Upper lobe of left lung (tissue), 6 donors: Measurements from ENCODE around the gene IL23R. TPM values are rescaled to one million over a fixed set of nuclear protein-coding genes. Genes with fewer than 3 reads are reported as not detected.
A peak's percentile ranks its signal among the peaks of the same experiment; 100 is the strongest.

Experiments
- ATAC-seq, 2 donors: fragments of 200-7000 bp; cut with Tn5 transposase; one replicate each; pipeline ENCODE4 v1.9.1; 2022; ENCODE audit warnings: mild to moderate bottlenecking in 2 of 2, moderate library complexity in 2 of 2; ENCODE audit not compliant: low FRiP score in 2 of 2
- DNase-seq, 2 donors: peaks; one replicate each; pipeline ENCODE4 v3.0.0-alpha.2; 2019 to 2020
- H3K27ac ChIP-seq, 4 donors: fragments of 200-600 bp; sonication (generic); one replicate each; pipeline ENCODE4 v1.5.1; 2016 to 2019
- H3K27me3 ChIP-seq, 4 donors: fragments of 200-600 bp; sonication (generic); one replicate each; pipeline ENCODE4 v1.5.1; 2017 to 2019
- H3K36me3 ChIP-seq, 4 donors: fragments of 200-600 bp; sonication (generic); one replicate each; pipeline ENCODE4 v1.5.1; 2016 to 2019
- H3K4me1 ChIP-seq, 4 donors: fragments of 200-600 bp; sonication (generic); one replicate each; pipeline ENCODE4 v1.5.1; 2018 to 2019
- H3K4me3 ChIP-seq, 4 donors: fragments of 200-600 bp; sonication (generic); one replicate each; pipeline ENCODE4 v1.5.1; 2017 to 2019; ENCODE audit warnings: mild to moderate bottlenecking in 2 of 4, moderate library complexity in 1 of 4
- H3K9me3 ChIP-seq, 4 donors: fragments of 200-600 bp; sonication (generic); one replicate each; pipeline ENCODE4 v1.5.1; 2018 to 2019
- EP300 ChIP-seq, 4 donors: sonication (generic); formaldehyde crosslinking; IDR thresholded peaks; one replicate each; pipeline ENCODE4 v1.5.1; 2017; ENCODE audit warnings: antibody characterized with exemption in 4 of 4, control low read depth in 2 of 4
- POLR2A ChIP-seq, 4 donors: fragments of 450-650 bp; IDR thresholded peaks; one replicate each; pipeline ENCODE4 v1.5.1; 2016 to 2017; ENCODE audit warnings: antibody characterized with exemption in 4 of 4, mild to moderate bottlenecking in 2 of 4
- POLR2AphosphoS5 ChIP-seq, 2 donors: sonication (generic); formaldehyde crosslinking; IDR thresholded peaks; one replicate each; pipeline ENCODE4 v1.5.1; 2017; ENCODE audit warnings: antibody characterized with exemption in 2 of 2
- whole genome bisulfite sequencing, 2 donors: methylation state at CpG; one replicate each; pipeline ENCODE4 v1.1.5; 2017 to 2018; 5-methylcytosine and 5-hydroxymethylcytosine counted together
- small RNA-seq, 4 donors: library from RNA; depleted of rRNA; stranded (forward); fragments of <200 nt; gene quantifications; one replicate each; pipeline ENCODE3, GENCODE V24; 2016
- total RNA-seq, 6 donors: library from RNA; depleted of rRNA in 4 of 6; stranded (reverse); fragments of >200 nt in 4 of 6; gene quantifications; one replicate each; pipeline versions ENCODE4 v1.1.0 to v1.2.1, GENCODE V29; 2016 to 2021
- TF ChIP-seq, protein P1 (sequence below), 6 experiments: fragments of 450-650 bp in 4 of 6; fragments of 200-600 bp in 2 of 6; sonication (generic) in 2 of 6; IDR thresholded peaks; one replicate each; pipeline ENCODE4 v1.5.1; 2016 to 2019; ENCODE audit warnings: antibody characterized with exemption in 6 of 6
- donor health status: DM: no; HTN: no; CAD: no; lungs with moderate emphysema.
- donor health status: DM: no; HTN: yes; CAD: no; lungs with severe emphysema.

Gene IL23R
- total RNA-seq, 6 donors from 2014 or later: 0.29 to 0.79 (median 0.37) TPM; not detected in 2

DNA sequence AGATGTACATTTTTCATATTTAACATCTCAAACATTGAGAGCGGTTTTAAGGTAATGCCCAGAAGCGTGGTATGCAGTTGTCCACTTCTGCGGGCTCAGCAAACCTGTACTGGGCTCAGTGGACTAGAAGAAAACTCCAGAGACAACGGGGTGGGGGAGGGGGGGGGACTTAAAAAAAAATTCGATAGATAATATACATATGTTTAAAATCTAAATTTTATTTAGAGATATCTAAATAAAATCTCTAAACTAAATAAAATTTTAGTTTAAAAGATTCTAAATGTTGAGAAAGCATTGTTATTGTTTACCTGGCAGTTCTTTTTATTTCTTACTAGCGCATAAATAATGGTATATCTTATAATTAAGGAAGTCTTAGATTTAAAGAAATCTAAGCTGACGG, 140.3 kb downstream of the IL23R start:
- Histone ChIP-seq H3K9me3 (no peaks in the 10 kb centered on the region), H3K36me3 (no peaks in the 10 kb centered on the region), H3K27ac (no peak overlapping the region), H3K4me3 (no peak overlapping the region), H3K27me3 (peaks cover 0 to 13% (median 0%) of the 10 kb centered on the region in 4 donors), H3K4me1 (peaks cover 4 to 14% (median 13%) of the 10 kb centered on the region in 4 donors)
- TF ChIP-seq EP300 (IDR thresholded peaks at IDR 0.05) (no peak), POLR2A (IDR thresholded peaks at IDR 0.05) (no peak), POLR2AphosphoS5 (IDR thresholded peaks at IDR 0.05) (no peak)
- TF ChIP-seq, protein P1, sequence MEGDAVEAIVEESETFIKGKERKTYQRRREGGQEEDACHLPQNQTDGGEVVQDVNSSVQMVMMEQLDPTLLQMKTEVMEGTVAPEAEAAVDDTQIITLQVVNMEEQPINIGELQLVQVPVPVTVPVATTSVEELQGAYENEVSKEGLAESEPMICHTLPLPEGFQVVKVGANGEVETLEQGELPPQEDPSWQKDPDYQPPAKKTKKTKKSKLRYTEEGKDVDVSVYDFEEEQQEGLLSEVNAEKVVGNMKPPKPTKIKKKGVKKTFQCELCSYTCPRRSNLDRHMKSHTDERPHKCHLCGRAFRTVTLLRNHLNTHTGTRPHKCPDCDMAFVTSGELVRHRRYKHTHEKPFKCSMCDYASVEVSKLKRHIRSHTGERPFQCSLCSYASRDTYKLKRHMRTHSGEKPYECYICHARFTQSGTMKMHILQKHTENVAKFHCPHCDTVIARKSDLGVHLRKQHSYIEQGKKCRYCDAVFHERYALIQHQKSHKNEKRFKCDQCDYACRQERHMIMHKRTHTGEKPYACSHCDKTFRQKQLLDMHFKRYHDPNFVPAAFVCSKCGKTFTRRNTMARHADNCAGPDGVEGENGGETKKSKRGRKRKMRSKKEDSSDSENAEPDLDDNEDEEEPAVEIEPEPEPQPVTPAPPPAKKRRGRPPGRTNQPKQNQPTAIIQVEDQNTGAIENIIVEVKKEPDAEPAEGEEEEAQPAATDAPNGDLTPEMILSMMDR (IDR thresholded peaks at IDR 0.05): no peak
- WGBS, 2 donors: 85 to 90% methylated on average over 7 of the region's 7 CpGs
- ATAC-seq: no peak
- DNase-seq: no peak

GRCh38 chr1:67307251-67308060, 141.2 kb downstream of the IL23R start, which contains the start of gene IL12RB2:
TSS of gene IL12RB2 (plus strand) at chr1:67307873. CDS start at chr1:67320369, 12,496 bp downstream.
- ATAC-seq: peak; percentile 46 to 77
- WGBS, 2 donors: 9% methylated on average over 23 to 41 of the region's 75 CpGs

GRCh38 chr1:67308136-67308535, 141.9 kb downstream of the IL23R start:
- Histone ChIP-seq H3K4me1 (peaks cover 4 to 14% (median 13%) of the 10 kb centered on the region in 4 donors), H3K9me3 (no peaks in the 10 kb centered on the region), H3K27me3 (peaks cover 0 to 13% (median 0%) of the 10 kb centered on the region in 4 donors), H3K4me3 (peak overlapping the region in 3 of 4 donors; percentile 30 to 51 (median 46)), H3K36me3 (no peaks in the 10 kb centered on the region), H3K27ac (no peak overlapping the region)
- 18 to 24% methylated on average over 15 of the region's 15 CpGs for WGBS, 2 donors
- DNase-seq (no peak), ATAC-seq (peak in 1 of 2 donors; percentile 26)
- TF ChIP-seq EP300 (IDR thresholded peaks at IDR 0.05): no peak
- TF ChIP-seq, protein P1 (IDR thresholded peaks at IDR 0.05): no peak
- TF ChIP-seq POLR2A (IDR thresholded peaks at IDR 0.05): no peak
- TF ChIP-seq POLR2AphosphoS5 (IDR thresholded peaks at IDR 0.05): no peak

More at GRCh38 chr1:67307251-67308060, 141.2 kb downstream of the IL23R start, which contains the start of gene IL12RB2:
- peak within 1 kb of the TSS in 1 of 4 donors; percentile 2 for H3K27ac ChIP-seq
- peaks cover 4 to 14% (median 13%) of the 10 kb centered on the region in 4 donors for H3K4me1 ChIP-seq
- H3K4me3 ChIP-seq: peak within 1 kb of the TSS; percentile 15 to 51 (median 38)
- no peaks in the 10 kb centered on the region for H3K36me3 ChIP-seq
- no peaks in the 10 kb centered on the region for H3K9me3 ChIP-seq
- peak in 1 of 2 donors; percentile 84 for DNase-seq
- no peak for TF ChIP-seq EP300 (IDR thresholded peaks at IDR 0.05)
- TF ChIP-seq POLR2A (IDR thresholded peaks at IDR 0.05): no peak
- no peak for TF ChIP-seq POLR2AphosphoS5 (IDR thresholded peaks at IDR 0.05)
- TF ChIP-seq, protein P1 (IDR thresholded peaks at IDR 0.05): no peak
- H3K27me3 ChIP-seq: peaks cover 0 to 13% (median 0%) of the 10 kb centered on the region in 4 donors

Small RNAs within 50 kb of the gene (small RNA-seq; reads per million reads assigned to genes)
- gene RNU4ATAC4P (0 reads per million in 4 donors), gene RNU6-586P (0 reads per million in 4 donors)

Other genes starting within 250 kb of the IL23R start
- gene DNAI4, start 241.6 kb upstream of the IL23R start, total RNA-seq: 10 to 100 TPM in 3 of 6 donors, 1 to 10 TPM in 3; 7.3 to 32.5 (median 10.3) TPM
- gene MIER1, start 241.5 kb upstream of the IL23R start, total RNA-seq: 10 to 100 TPM; 16.9 to 56.4 (median 28.5) TPM
- gene SLC35D1, start 112.3 kb upstream of the IL23R start, total RNA-seq: 1 to 10 TPM; 1.4 to 8.6 (median 5.4) TPM
- 1 to 10 TPM in 3 of 6 donors, under 1 TPM in 2, not detected in 1; 0.61 to 9.2 (median 1.0) TPM for gene C1orf141, start 31.5 kb upstream of the IL23R start, total RNA-seq
- gene IL12RB2, start 141.4 kb downstream of the IL23R start, total RNA-seq: 1 to 10 TPM in 1 of 6 donors, under 1 TPM in 4, not detected in 1; 0.33 to 1.6 (median 0.74) TPM